Left cardiac atrium (tissue), 4 donors: Measurements from ENCODE around the gene STEAP1B. TPM values are rescaled to one million over a fixed set of nuclear protein-coding genes. Genes with fewer than 3 reads are reported as not detected.
A peak's percentile ranks its signal among the peaks of the same experiment; 100 is the strongest.

ENCODE experiments used
- ATAC-seq, 2 donors: fragments of 200-7000 bp; cut with Tn5 transposase; one replicate each; pipeline ENCODE4 v1.9.1; 2020; ENCODE audit warnings: mild to moderate bottlenecking in 2 of 2, moderate library complexity in 2 of 2
- DNase-seq: peaks from one replicate; pipeline ENCODE4 v3.0.0-alpha.2; 2020
- intact Hi-C, 2 donors: fragments of 100-400 bp; cut with DNase I; formaldehyde crosslinking; loops; one replicate each; pipeline versions ENCODE4 v1.14.1 to v1.15.1; 2022 to 2023
- total RNA-seq, 2 donors: library from RNA; stranded (reverse); fragmentation: NEBNext Ultra II Directional; extraction: Animal tissue kit (Norgen Biotek cat#: 25700); gene quantifications; one replicate each; pipeline ENCODE4 v1.2.1, GENCODE V29; 2021
- donor health status: DM: no; HTN: yes; CAD: no.
- donor health status: DM: no; HTN: yes; CAD: no; lungs with severe emphysema.
- donor health status: DM: yes; HTN: yes; CAD: no.
- donor health status: Dilated cardiomyopathy.

Gene STEAP1B
- total RNA-seq, 2 donors from 2014 or later = 1.1 to 1.7 TPM

DNA sequence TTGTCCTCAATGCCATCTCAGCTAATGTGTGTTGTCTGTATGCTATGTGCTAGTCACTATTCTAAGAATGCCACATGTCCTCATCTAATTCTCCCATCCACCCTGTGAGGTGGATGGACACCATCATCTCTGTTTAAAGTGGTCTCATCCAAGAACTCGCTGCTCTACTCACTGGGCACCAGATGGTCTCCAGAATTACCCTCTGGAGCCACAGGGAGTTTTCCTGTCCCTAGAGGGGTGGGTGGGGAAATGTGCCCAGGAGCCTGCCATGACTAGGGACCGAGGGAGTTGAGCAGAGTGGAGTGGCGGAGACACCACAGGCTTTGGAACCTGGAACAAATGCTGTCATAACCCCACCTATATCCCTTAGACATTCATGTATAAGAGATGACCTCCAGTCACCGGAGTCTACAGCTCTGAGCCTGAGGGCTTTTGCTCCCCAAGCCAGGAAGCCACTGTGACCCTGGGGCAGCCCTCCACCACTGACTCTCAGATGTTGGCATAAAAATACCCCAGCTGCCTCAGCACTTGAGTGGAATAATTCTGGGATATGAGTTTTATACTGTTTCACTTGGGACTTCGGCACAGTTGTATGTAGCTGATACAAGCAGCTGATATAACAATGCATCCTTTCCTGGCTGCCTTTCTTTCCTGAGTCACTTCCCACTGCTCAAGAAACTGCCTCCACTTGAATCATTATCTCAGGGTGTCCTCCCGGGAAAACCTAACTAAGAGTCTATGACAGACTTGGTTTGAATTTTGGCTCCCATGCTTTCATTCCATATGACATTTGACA lies 81.5 kb downstream of the STEAP1B start:
- intact Hi-C loops = no loop called here
- no peak for ATAC-seq
- no peak for DNase-seq

DNA sequence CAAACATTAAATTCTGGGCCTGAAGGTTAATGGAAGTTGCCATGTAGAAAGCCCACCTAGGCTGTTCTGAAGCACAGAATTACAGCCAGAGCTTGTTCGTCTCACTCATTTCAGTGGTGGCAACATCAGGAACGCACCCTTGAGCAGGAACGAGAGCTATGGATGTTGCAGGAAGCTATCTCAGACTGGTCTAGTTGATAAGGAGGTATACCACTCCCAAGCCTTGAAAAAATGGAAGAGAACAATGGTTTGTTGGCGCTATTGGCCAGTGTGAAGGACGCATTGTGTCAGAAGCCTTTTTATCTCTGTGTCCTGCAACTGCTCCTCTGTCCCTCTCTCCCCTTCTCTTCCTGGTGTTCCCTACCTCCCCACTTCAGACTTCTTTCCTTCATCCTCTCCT lies 82.1 kb downstream of the STEAP1B start:
- no peak for ATAC-seq
- intact Hi-C loops = no loop called here
- DNase-seq = no peak

DNA sequence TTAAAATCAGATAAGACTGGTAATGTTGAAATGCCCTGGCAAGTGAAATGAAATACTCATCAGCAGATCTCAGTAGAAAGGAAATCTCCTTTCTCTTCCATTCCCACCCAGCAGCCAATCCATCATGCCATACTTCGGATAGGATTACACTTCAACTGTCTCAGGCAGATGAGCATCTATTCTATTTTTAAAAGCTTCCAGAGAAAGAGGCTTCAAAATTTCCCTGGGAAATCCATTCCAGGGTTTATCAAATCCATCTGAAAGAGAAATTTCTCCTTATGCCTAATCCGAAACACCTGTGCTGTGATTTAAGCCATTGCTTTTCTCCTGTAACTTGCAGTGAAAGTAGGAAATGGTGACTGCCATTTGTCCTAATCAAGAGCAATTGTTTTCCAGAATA lies 82.6 kb downstream of the STEAP1B start:
- intact Hi-C loops = no loop called here
- DNase-seq (no peak), ATAC-seq (no peak)

DNA sequence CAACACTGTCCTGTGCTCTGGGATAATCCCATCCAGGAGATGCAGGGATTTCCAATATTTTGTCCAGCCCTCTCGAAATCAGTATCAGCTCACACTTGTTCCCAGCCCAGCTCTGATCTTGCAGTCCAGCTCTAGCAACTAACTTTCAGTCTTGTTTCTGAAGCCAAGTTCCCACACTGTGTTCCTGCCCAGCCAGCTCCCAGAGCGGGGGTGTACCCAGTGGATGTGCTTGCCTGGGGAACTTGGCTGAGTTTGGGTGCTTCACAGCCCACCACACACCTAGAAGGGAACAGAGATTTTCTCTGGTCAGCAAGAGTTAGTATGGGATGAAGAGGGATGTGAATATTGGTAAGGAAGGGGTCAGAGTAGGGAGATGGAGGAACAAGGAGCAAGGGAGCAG lies 85.6 kb downstream of the STEAP1B start:
- DNase-seq (no peak), ATAC-seq (no peak)
- intact Hi-C loops = no loop called here

DNA sequence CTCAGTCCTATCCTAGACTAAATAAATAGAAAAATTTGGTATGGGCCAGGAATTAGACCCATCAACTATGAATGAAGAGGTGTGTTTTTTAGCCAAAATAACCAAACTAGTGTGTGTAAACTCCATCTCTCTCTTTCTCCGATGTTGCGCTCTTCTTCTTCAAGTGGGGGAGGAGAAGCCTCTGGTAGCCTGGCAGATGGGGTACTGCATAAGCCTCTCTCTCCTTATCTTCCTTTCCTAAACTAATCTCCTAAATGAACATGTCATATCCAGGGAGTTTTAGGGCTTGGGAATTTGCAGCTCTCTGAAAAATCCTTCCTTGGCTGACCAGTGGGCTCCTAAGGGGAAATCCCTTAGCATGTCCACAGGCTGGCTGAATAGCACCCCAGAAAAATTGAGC lies 86.8 kb downstream of the STEAP1B start:
- DNase-seq (no peak), ATAC-seq (no peak)
- intact Hi-C loops = no loop called here

DNA sequence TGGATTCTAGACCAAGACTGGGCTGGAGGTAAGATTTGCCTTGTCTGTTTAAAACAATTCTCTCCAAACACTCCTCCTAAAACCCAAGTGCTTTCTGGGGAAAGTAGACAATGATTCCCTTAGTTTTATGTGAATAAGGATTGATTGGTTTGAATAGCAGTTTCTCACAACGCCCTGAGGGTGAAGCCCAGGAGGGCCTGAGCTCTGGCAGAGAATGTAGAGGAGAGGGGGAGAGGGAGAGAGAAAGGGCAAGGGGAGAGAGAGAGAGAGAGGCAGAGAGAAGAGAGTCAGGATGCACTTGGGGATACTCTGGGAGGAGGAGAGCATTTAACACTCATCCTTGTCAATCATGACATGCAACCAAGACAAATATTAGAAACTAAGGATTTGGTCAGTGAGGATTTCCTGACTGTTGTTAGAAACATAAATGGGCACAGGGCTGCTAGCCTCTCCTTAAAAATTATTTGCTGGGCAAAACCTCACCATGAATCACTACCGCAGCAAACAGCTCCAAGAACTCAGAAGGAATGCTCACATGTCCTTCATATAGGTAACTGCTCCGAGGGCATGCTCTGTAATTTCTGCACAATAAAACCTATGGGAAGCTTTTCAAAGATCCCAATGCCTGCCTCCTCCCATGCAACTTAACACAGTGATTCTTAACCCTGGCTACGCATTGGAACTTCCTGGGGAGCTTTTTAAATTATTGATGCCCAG lies 87.9 kb downstream of the STEAP1B start:
- intact Hi-C loops = no loop called here
- ATAC-seq (no peak), DNase-seq (no peak)

DNA sequence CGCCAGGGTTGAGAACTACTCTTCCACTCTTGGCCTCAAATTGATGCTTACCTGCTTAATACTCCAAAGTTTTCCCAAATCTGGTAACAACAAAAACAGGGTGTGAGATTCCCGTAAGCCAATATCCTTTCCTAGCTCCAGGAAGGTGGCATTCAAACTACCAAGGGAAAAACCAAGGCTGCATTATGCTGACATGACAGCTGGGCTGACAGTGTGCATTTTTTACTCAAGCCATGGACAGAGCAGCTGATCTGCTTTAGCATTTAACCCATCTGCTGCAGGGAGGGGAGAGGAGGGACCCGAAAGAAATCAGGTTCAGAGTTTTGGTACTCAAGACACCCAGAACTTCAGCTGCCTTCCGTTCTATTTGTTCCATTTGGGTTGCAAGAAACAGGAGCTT lies 93.3 kb downstream of the STEAP1B start:
- no peak for ATAC-seq
- intact Hi-C loops = no loop called here
- no peak for DNase-seq

DNA sequence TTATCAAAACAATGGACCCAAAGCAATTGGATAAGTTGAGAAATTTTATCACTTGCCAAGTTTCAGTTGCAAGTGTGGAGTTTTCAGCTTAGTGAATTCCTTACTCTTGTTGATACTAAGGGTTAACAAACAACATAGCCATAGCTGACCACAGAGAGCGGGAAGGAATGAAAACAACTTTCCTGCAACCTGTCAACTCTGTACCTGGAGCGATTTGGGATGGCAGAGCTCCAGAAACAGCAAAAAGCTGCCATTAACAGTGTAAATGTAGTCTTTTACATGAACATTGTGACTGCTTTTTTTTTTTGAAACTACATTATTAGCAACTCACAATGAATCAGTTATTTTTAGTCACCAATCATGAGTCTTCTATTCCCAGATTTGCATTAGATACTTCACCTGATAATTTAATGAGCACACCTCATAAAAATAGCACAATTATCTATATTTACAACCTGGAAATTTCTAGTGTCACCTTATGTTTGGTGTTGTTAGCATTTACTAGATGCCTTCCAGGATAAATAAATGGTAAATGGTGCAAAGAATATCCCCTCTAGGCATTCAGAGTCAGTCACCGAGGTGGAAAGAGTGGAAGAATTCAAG lies 95.5 kb downstream of the STEAP1B start:
- DNase-seq = no peak
- intact Hi-C loops = no loop called here
- ATAC-seq = no peak

DNA sequence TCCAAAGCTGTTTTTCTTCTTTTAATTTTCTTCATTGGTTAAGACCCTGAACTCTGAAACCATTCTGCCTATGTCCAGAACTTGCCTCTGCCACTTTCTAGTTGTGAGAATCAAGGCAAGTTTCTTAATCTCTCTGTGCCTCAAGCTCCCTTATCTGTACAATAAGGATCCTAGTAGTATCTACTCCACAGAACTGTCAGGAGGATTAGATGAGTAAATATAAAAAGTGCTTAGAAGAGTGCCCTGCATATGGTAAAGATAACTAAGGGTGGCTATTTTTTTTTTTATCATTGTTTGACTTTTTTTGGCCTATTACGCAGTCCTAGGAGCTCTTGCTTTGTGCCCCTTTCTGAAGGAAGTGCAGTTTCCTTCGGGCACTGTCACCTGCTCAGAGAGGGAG lies 96.6 kb downstream of the STEAP1B start:
- ATAC-seq (no peak), DNase-seq (no peak)
- intact Hi-C loops = no loop called here

DNA sequence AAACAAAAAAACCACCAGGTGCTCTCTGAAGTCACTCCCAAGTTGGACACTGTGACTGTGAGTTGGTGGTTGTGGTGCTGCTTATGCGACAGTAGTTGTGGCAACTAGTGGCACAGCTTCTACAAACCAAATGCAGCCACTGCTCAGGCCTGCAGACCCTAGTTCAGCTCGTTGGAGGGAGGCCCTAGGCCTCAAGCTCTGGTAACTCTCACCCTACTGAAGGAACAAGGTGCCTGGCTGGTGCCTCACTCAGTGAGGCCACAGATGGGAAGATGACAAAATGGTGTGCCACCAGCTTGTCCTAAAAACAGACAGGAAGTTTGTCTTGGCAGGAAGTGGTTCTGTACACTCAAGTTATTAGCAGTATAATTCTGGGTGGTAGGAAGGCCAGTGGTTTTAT lies 97.7 kb downstream of the STEAP1B start:
- no peak for ATAC-seq
- no peak for DNase-seq
- intact Hi-C loops = no loop called here

DNA sequence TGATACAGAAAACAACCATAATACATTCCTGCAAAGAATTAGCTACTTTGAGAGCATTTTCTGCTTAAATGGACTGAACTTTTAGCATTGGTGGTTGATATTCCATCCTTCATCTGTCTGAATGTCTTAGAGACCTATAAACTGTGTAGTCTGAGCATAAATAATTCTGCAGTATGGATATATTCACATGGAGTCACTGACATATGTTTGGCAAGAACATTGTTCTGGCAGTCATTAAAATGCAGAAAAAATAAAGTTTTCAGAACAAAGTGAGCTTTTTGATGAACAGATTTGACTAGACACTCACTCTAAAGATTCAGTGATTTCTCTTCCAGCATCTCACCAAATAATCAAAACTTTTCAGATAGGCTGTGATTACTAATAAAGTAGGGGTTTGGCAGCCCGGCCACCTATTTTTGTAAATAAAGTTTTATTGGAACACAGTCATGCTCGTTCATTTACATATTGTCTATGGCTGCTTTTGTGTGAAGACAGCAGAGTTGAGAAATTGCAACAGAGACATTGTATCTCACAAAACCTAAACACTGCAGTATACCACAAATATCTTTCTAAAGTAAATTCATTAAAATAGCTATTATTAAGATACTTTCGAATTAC lies 98.9 kb downstream of the STEAP1B start:
- intact Hi-C loops = no loop called here
- ATAC-seq = no peak

DNA sequence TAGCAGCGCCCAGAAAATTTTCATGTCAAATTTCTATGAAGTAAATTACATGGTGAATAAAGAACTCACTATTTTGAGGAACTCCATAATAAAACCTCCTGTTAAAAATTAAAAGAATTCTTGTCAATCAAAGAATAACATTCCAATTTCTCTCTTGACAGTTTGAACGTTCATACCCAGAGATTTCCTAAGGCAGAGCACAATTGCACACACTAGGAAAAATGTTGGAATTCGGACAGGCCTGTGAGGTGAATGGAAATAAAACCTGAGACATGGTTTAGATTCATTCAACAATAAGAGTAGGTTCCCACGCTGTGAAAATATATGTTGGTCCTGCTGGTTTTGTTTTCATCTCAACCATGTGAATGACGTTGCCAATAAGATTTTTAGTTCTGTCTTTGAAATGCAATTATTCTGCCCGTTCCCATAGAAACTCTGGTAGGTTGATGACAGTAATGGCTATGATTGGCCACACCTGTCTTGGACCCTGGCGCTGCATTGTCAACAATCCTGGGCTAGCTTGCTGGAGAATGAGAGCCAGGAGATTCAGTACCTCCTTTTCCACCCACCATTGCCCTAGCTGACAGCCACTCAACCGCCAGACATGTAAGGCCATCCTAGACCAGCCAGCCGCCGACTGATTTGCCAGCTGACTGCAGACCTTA lies 99.7 kb downstream of the STEAP1B start:
- ATAC-seq = no peak
- intact Hi-C loops = no loop called here
- no peak for DNase-seq

More for the DNA sequence above, 98.9 kb downstream of the STEAP1B start:
- DNase-seq = no peak

DNA sequence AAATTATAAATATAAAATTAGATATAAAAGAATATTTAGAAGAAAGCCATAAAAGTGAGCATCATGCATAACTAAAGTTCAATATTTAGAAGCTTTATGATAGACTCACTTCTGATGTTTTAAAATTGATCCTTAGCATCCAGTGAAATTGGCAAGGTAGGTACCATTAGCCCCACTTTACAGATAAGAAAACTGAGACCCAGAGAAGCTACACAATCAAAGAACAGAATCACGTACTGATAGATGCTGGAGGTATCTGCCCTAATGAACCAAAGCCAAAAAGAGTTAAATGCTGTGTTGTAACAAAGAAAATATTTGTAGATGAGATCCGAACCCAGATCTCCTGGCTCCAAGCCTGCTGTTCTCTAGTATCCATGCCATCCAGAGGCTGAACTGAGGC lies 100.4 kb downstream of the STEAP1B start:
- no peak for ATAC-seq
- DNase-seq = no peak
- intact Hi-C loops = no loop called here

DNA sequence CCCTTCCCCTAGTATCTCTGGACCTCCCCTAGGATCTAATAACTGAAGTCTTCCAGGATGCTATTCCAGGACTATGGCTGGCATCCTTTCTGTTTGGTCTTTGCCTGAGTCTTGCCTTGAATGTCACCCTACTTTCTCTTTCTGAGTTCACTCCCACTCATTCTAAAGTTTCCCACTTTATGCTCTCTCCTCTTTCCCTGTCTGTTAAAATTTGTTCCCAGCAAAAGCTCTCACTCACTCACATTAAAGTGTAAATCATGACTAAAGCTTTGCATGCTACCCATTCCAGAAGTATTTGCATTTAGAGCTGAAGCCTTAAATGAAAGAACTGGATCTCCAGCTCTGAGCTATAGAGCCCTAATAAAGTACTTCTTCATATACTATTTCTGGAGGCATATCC lies 100.9 kb downstream of the STEAP1B start:
- intact Hi-C loops = no loop called here
- DNase-seq (no peak), ATAC-seq (no peak)

DNA sequence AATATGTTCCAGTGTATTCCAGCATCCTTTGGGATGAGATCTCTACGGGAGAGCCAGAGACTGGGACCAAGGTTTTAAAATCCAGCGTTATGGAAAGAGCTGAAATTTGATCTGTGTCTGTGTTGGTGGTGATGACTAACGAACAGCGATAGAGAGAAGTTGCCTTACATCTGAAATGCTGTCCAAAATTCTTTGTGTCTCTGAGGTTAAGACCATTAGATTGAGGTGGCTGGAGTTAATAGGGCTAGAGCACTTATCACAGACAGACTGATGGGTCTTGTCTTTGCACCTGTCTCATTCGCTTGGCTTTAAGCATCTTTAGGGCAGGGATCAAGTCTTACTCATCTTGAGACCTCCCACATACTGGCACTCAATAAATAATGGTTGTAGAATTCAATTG lies 102.0 kb downstream of the STEAP1B start:
- ATAC-seq (no peak), DNase-seq (no peak)
- intact Hi-C loops = no loop called here

DNA sequence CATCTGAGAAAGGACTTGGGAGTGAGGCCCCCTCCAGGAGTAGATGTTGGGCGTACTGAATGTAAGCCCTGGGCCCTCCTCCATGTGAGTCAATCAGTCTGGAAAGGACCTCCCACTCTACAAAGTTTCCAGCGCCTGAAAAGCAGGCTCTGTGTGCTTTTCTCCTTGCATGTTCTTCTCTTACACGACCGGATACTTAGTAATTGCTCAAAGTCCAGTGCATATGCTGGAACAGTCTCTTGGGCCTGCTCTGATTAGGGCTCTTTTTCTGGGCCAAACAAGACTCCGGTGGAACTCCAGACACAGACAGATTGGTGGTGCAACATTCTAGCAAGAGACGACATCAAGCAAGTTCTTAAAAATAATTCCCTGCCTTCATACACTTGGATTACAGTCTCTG lies 104.8 kb downstream of the STEAP1B start:
- intact Hi-C loops = no loop called here
- DNase-seq = no peak
- ATAC-seq = no peak

DNA sequence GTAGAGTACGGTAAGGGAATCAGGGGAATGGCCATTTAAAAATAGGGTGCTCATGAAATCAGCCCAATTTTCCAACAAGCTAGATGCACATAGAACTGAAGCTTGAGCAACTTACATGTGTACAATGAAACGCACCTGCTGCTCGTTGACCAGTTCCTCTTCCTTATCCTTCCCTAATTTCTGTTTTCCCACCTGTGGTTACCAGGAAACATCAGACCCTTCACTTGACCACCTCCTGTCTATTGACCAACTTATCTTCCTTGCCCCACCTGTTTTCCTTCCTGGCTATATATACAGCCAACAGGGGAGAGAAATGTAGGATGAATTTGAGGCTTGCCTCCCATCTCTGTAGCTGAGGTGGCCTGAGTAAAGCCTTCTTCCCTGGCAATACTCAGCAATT lies 105.2 kb downstream of the STEAP1B start:
- ATAC-seq (no peak), DNase-seq (no peak)
- intact Hi-C loops = no loop called here

DNA sequence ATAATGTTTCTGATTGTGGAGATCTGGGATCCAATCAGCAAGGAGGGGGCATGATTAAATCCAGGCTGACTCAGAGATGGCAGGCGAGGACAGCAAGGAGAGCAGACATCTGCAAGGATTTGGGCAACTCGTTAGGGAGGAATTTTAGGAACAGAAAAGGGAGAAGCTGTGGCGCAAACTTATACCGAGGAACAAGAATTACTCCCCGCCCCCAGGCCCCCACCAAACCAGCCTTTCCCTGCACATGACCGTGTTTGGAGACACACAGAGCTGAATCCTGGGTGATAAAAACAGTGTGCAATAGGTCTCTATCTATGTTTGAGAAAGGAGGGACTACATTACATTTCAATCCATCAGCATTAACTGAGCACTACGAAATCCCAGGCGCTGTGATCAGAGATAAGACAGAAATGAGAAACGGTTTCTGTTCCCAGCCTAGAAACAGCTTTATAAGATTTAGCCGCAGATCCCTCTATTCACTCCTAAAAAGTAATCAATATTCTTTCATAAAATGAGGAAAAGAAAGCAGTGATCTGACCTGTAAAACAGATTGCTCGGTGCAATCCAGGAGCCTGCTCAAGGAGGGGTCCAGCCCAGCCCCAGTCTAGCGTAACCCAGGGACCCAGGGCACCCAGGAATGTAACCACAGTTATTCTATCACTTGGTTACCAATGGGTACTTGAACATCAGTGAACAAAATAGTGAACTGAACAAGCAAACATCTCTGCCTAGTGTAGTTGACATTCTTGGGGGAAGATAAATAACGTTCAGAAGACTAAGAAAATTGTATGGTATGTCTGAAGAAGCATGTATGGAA lies 105.9 kb downstream of the STEAP1B start:
- DNase-seq (no peak), ATAC-seq (peak in 1 of 2 donors; percentile 24)
- intact Hi-C loops = no loop called here

DNA sequence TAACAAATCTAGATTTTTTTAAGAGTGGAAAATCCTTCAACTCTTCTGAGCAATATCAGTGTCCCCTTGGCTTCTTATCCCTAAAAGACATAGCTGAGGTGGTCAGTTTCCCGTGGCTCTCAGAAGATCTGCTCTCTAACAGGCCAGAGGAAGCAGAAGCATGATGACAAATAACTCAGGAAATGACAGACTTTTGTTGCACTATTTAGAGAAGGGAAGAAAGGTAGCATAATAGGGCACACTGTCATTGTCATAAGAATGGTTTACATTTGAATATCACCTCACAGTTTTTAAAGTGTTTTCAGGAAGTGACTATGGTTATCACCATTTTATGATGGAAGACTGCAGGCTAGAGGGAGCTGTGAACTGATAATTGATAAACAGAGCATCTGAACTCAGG lies 109.5 kb downstream of the STEAP1B start:
- intact Hi-C loops = no loop called here
- ATAC-seq = no peak
- DNase-seq = no peak
